Stimulated activated CD4-positive, alpha-beta T cell treated with anti-CD3 and anti-CD28 coated beads, TNF-alpha, amount 100 ng/mL, for 24 hours (primary cell): ENCODE results near the gene ADGRB3.
"Not testable (repeated sequence)": the region's sequence is repeated elsewhere in the genome, so short reads cannot be mapped to it uniquely, and the experiment has no call there.

Source experiments
- DNase-seq, 3 experiments: peaks; one replicate each; pipeline ENCODE4 v3.0.0-alpha.2; 2020; ENCODE audit warnings: low read depth in 3 of 3

Gene ADGRB3

DNA sequence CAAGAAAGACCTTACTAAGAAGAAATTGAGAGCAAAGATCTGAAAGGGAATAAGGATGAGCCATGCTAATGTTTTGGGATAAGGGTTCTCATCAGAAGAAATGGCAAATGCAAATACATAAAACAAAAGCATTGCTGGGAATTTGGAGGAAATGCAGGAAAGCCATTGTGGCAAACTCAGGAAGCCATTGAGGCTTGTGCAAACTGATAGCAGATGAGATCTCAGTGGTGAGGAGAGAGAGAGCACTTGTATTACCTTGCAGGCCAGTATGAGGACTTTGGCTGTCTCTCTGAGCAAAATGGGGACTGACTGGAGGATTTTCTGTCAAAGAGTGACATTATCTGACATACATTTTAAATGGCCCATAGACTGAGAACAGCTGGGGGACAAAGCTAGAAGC is 103.0 kb downstream of the ADGRB3 start:
- DNase-seq = no peak

GRCh38 chr6:68740828-68741500 is 105.9 kb downstream of the ADGRB3 start:
- DNase-seq = no peak

DNA sequence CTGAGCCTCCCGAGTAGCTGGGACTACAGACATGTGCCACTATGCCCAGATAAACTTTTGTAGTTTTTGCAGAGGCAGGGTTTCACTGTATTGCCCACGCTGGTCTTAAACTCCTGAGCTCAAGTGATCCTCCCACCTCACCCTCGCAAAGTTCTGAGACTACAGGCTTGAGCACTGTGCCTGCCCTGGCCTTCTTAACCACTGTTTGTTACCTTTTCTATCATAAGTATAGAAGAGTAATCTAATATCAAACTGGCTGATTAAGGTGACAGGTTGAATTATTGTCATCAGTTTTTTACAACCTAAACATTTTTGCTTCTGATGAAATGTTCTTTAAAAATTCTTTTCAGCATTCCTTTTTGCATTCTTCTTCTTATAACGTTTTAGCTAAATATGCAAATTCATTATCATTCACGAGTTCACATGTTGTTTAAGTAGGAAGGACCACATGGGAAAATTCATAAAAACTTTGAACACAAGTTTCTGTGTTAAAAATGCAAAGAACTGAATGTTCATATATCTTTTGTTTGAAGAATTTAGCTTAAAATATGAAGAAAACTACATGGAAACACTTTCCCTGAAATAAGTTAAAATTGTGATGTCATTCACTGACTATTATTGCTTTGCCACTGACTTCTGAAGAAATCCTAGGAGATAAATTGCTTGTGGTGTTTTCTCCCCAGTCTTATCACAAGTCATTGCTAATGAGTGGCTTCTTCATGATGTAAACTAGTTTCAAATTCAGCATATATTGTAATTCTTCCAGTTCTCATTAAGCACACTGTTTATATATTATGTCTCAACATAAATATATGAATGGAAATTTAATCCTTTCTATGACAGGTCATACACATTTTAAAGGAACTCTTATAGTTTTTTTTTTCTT is 106.7 kb downstream of the ADGRB3 start:
- DNase-seq = no peak

DNA sequence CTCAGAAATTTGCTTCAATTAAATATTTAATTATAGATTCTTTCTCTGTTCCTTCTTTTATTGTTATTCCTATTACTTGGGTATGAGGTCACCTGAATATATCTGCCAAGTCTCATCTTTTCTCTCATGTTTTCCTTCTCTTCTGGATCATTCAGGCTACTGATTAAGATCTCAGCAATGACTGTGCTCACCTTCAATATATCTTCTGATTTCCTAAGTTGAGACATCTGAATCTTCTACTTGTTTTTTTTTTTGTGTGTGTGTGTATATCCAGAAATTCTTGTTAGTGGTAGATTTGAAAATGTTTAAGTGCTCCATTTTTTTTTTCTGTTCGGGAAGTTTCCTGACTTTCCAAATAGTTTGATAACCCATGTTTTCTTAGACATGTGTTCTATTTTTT is 108.0 kb downstream of the ADGRB3 start:
- DNase-seq = no peak

DNA sequence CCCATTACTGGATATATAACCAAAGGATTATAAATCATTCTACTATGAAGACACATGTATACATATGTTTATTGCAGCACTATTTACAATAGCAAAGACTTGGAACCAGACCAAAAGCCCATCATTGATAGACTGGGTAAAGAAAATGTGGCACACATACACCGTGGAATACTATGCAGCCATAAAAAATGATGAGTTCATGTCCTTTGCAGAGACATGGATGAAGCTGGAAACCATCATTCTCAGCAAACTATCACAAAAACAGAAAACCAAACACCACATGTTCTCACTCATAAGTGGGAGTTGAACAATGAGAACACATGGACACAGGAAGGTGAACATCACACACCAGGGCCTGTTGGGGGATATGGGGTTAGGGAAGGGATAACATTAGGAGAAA is 109.3 kb downstream of the ADGRB3 start:
- DNase-seq = not testable (repeated sequence)

- DNase-seq = no peak
These were observed 111.3 kb downstream of the ADGRB3 start for GRCh38 chr6:68746376-68746775.

GRCh38 chr6:68747110-68747790 is 112.2 kb downstream of the ADGRB3 start:
- DNase-seq = no peak

- DNase-seq = not testable (repeated sequence)
These were observed 112.8 kb downstream of the ADGRB3 start for GRCh38 chr6:68747832-68748231.

DNA sequence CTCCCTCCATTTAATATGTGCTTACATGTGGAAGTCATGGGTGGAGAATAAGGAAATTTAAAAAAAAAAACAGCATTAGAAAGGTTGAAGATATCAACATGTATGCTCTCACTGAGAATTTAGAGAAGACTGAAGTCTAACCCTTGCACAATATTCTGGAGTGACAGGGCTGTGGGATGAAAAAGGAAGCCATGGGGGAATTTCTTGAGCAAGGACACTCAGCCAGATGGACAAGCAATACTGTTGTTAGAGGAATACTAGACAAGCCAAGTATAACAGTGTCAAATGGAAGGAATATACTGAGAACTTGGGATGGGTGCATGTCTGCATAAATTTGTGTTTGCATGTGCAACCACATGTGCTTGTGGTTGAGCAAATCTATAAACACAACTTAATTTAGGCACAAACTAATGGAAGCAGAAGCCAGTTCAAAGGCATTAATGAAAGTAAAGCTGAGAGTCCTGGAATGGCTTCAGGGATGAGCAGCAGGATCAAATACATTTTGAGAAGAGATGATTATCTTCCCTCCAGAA is 119.7 kb downstream of the ADGRB3 start:
- no peak for DNase-seq

GRCh38 chr6:68756454-68757375 is 121.6 kb downstream of the ADGRB3 start:
- DNase-seq = no peak

DNA sequence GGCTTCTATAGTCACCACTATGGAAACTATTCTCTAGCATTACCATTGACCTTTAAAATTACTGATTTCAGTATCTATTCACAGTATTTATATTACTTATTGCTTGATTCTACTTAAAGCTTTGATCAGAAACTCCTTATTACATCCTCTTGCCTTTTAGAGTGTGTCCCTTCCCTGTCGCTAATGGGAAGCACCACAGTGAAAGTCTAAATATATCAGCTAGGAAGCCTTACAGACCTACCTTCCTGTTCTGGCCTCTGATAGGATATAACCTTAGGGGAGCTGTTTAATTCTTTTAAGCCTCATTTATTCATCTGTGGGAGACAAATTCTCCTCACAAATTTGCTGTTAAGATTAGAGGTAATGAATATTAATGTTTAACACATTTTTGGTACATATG is 122.7 kb downstream of the ADGRB3 start:
- no peak for DNase-seq

DNA sequence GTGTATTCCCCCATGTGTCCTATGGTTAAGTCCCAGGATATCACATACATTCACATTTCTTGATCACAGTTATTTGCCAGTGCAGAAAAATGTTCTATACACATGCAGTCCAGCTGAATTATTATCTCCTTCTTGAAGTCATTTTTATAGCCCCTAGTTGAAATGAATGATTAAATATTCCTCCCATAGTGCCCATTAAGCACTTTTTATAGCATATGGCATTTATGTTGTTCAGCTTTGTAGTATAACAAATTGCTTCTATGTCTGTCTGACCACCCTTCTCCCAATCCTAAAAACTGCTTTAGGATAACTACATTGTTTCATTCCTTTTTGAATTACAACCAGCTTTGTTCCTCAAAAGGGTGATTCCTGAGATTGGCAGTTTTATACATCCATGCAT is 123.5 kb downstream of the ADGRB3 start:
- no peak for DNase-seq

DNA sequence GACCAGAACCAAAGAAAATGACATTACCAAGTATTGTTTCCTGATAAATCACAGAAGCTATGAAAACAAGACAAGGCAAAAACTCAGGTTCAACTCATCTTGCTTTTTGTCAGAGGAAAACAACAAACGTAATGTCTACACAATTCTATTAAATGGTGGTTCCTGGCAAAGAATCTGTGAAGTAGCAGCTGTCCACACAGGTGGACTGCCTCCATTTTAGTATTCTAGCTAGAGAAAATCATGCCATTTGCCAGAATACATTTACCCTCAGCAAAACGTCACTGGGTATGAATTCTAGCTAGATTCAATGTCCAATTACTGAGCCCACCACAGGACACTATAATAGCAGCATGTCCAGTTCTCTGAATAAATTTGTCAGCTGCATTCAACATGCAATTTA is 125.4 kb downstream of the ADGRB3 start:
- DNase-seq = no peak

GRCh38 chr6:68760941-68761676 is 126.0 kb downstream of the ADGRB3 start:
- DNase-seq = no peak

DNA sequence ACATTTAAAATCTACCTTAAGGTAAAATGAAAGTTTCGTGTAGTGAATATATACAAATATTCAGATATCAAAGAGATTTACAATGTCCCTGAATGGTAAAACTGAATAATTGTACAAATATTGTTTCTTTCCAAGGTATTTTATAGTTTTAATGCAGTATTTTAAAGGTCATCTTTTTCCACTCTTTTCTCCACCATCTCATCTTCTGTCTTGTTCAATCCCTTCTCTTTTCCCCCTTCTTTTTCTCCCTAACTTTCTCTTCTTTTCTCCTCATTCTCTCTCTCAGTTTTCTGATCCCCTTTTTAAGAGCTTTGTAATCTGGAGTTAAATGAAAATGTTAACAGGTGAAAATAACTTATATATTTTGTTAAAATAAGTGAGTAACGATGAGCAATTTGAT is 126.9 kb downstream of the ADGRB3 start:
- DNase-seq = no peak

DNA sequence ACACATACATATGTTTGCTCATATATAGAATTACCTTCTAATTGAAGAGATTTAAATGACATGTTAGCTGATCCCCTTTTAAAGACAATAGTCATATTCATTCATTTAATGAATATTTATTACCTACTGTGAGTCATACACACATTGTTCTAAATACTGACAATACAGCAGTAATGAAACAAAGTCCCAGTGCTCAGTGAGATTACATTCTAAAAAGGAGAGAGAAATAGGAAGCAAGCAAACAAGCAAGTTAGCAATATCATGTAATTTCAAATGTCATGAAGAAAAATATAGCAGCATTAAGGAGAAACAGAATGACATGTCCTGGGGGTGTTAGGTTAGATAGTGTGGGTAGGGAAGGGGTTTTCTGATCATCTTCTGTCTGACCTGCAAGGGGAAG is 136.3 kb downstream of the ADGRB3 start:
- DNase-seq = no peak

- DNase-seq = no peak
These were observed 139.8 kb downstream of the ADGRB3 start for GRCh38 chr6:68774843-68775242.

GRCh38 chr6:68776354-68776753 is 141.3 kb downstream of the ADGRB3 start:
- no peak for DNase-seq

DNA sequence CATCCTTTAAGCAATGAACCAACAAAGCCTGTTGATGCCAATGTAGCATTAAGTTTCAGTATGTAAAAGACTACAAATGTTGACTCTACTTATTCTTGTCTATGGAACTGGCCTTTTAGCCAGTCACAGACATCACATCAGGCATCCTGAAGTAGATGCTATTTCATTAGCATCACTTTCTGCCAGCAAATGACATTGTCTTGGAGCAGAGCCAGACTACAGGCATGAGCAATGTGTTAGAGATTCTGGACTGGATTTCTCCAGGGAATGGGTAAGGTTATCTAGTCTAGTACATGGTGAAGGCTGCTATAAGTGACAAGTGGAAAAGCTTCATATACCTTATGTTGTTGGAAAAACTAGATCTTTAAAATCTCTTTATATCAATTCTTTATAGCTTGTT is 142.9 kb downstream of the ADGRB3 start:
- no peak for DNase-seq

- DNase-seq = no peak
These were observed 143.4 kb downstream of the ADGRB3 start for GRCh38 chr6:68778356-68779020.
